H9 (cell line): ENCODE measurements around the gene LBX1. TPM values are rescaled to one million over a fixed set of nuclear protein-coding genes. Genes with fewer than 3 reads are reported as not detected.

Source experiments
- DNase-seq: peaks from one replicate; pipeline ENCODE4 v3.0.0-alpha.2; 2017
- H2AFZ ChIP-seq: one replicate; pipeline ENCODE4 v1.6.1; 2013; ENCODE audit warnings: mild to moderate bottlenecking, low read length, control low read depth, moderate library complexity
- H2AK5ac ChIP-seq: 2 replicates; pipeline ENCODE4 v1.6.1; 2013; ENCODE audit warnings: low read length, control low read depth, mixed read lengths; ENCODE audit not compliant: insufficient read length
- H2BK120ac ChIP-seq: one replicate; pipeline ENCODE4 v1.6.1; 2013; ENCODE audit warnings: low read depth, mild to moderate bottlenecking, low read length, control low read depth, inconsistent platforms; ENCODE audit not compliant: poor library complexity, severe bottlenecking
- H2BK12ac ChIP-seq: 2 replicates; pipeline ENCODE4 v1.6.1; 2013; ENCODE audit warnings: low read length, control low read depth, mixed read lengths, low read depth; ENCODE audit not compliant: insufficient read length
- H2BK15ac ChIP-seq: 2 replicates; pipeline ENCODE4 v1.6.1; 2013; ENCODE audit warnings: low read depth, low read length, control low read depth
- H2BK20ac ChIP-seq: one replicate; pipeline ENCODE4 v1.6.1; 2013; ENCODE audit warnings: low read depth, mild to moderate bottlenecking, low read length, control low read depth, inconsistent platforms; ENCODE audit not compliant: poor library complexity, severe bottlenecking
- H2BK5ac ChIP-seq: 2 replicates; pipeline ENCODE4 v1.6.1; 2013; ENCODE audit warnings: low read length, control low read depth, mixed read lengths; ENCODE audit not compliant: insufficient read length
- H3K14ac ChIP-seq: 2 replicates; pipeline ENCODE4 v1.6.1; 2013; ENCODE audit warnings: low read length, control low read depth; ENCODE audit not compliant: insufficient read depth
- H3K18ac ChIP-seq: 2 replicates; pipeline ENCODE4 v1.6.1; 2013; ENCODE audit warnings: low read depth, mild to moderate bottlenecking, mixed read lengths, low read length, control low read depth; ENCODE audit not compliant: insufficient read length
- H3K23ac ChIP-seq: 2 replicates; pipeline ENCODE4 v1.6.1; 2013; ENCODE audit warnings: low read length, control low read depth, mixed read lengths, low read depth; ENCODE audit not compliant: insufficient read length
- H3K23me2 ChIP-seq: 2 replicates; pipeline ENCODE4 v1.6.1; 2013; ENCODE audit warnings: low read depth, mild to moderate bottlenecking, mixed read lengths, low read length, control low read depth; ENCODE audit not compliant: insufficient read length, poor library complexity, severe bottlenecking
- H3K27ac ChIP-seq: 2 replicates; pipeline ENCODE4 v1.5.1; 2013; ENCODE audit warnings: low read length, control low read depth, mixed read lengths, low read depth; ENCODE audit not compliant: insufficient read length
- H3K27me3 ChIP-seq: 2 replicates; pipeline ENCODE4 v1.6.1; 2013; ENCODE audit warnings: low read length, control low read depth, inconsistent platforms; ENCODE audit not compliant: insufficient read depth
- H3K4ac ChIP-seq: 2 replicates; pipeline ENCODE4 v1.6.1; 2013; ENCODE audit warnings: low read depth, mild to moderate bottlenecking, control low read depth, inconsistent platforms, low read length, moderate library complexity
- H3K4me1 ChIP-seq: 2 replicates; pipeline ENCODE4 v1.6.1; 2013; ENCODE audit warnings: low read length, control low read depth, inconsistent platforms; ENCODE audit not compliant: insufficient read depth
- H3K4me2 ChIP-seq: 2 replicates; pipeline ENCODE4 v1.6.1; 2013; ENCODE audit warnings: low read length, control low read depth, mixed read lengths; ENCODE audit not compliant: insufficient read length, insufficient read depth
- H3K56ac ChIP-seq: 2 replicates; pipeline ENCODE4 v1.6.1; 2013; ENCODE audit warnings: low read depth, mild to moderate bottlenecking, mixed read lengths, low read length, control low read depth; ENCODE audit not compliant: insufficient read length
- H3K79me1 ChIP-seq: 2 replicates; pipeline ENCODE4 v1.6.1; 2013; ENCODE audit warnings: low read depth, mild to moderate bottlenecking, moderate library complexity, low read length, control low read depth, inconsistent platforms; ENCODE audit not compliant: insufficient read depth, poor library complexity, severe bottlenecking
- H3K79me2 ChIP-seq: 2 replicates; pipeline ENCODE4 v1.6.1; 2013; ENCODE audit warnings: low read length, control low read depth, inconsistent platforms; ENCODE audit not compliant: insufficient read depth
- H3K9ac ChIP-seq: 2 replicates; pipeline ENCODE4 v1.6.1; 2013; ENCODE audit warnings: low read length, control low read depth, mixed read lengths; ENCODE audit not compliant: insufficient read length; ENCODE audit errors: extremely low read depth
- H3K9me3 ChIP-seq: one replicate; pipeline ENCODE4 v1.6.1; 2013; ENCODE audit warnings: low read depth, low read length, inconsistent platforms; ENCODE audit not compliant: control insufficient read depth
- H3T11ph ChIP-seq: one replicate; pipeline ENCODE4 v1.6.1; 2013; ENCODE audit warnings: mild to moderate bottlenecking, low read length, control low read depth, inconsistent platforms
- H4K20me1 ChIP-seq: one replicate; pipeline ENCODE4 v1.6.1; 2013; ENCODE audit not compliant: control insufficient read depth, insufficient read length, insufficient read depth
- H4K5ac ChIP-seq: 2 replicates; pipeline ENCODE4 v1.6.1; 2013; ENCODE audit warnings: low read depth, mild to moderate bottlenecking, mixed read lengths, low read length, control low read depth; ENCODE audit not compliant: insufficient read length
- H4K8ac ChIP-seq: replicated peaks from 2 replicates; pipeline ENCODE4 v1.6.1; 2013; ENCODE audit warnings: low read length, control low read depth, mixed read lengths, low read depth; ENCODE audit not compliant: insufficient read length
- H4K91ac ChIP-seq: 2 replicates; pipeline ENCODE4 v1.6.1; 2013; ENCODE audit warnings: low read depth, mild to moderate bottlenecking, moderate library complexity, mixed read lengths, low read length, control low read depth; ENCODE audit not compliant: insufficient read length
- H3K27ac Mint-ChIP-seq, 3 experiments: 2 replicates in 2 of 3; 3 replicates in 1 of 3; pipeline ENCODE4 v1.8.0; 2020 to 2021; ENCODE audit warnings: mixed read lengths in 3 of 3, mild to moderate bottlenecking in 1 of 3, moderate library complexity in 1 of 3
- H3K27me3 Mint-ChIP-seq: 2 replicates; pipeline ENCODE4 v1.8.0; 2021; ENCODE audit warnings: low read depth, mild to moderate bottlenecking, moderate library complexity, mixed read lengths
- H3K36me3 Mint-ChIP-seq, 3 experiments: 2 replicates in 2 of 3; 3 replicates in 1 of 3; pipeline ENCODE4 v1.8.0; 2020 to 2021; ENCODE audit warnings: low read depth in 3 of 3, mixed read lengths in 3 of 3; ENCODE audit not compliant: insufficient read depth in 1 of 3
- H3K4me1 Mint-ChIP-seq, 2 experiments: 2 replicates each; pipeline ENCODE4 v1.8.0; 2020; ENCODE audit warnings: mixed read lengths in 2 of 2
- H3K4me3 Mint-ChIP-seq, 2 experiments: 2 replicates in 1 of 2; 3 replicates in 1 of 2; pipeline ENCODE4 v1.8.0; 2020 to 2021; ENCODE audit warnings: mild to moderate bottlenecking in 2 of 2, mixed read lengths in 2 of 2, moderate library complexity in 1 of 2
- H3K9me3 Mint-ChIP-seq, 2 experiments: 2 replicates in 1 of 2; 3 replicates in 1 of 2; pipeline ENCODE4 v1.8.0; 2020; ENCODE audit warnings: mild to moderate bottlenecking in 2 of 2, mixed read lengths in 2 of 2, moderate library complexity in 1 of 2
- CTCF ChIP-seq: fragments of 200-600 bp; sonication (generic); conservative IDR thresholded peaks from 3 replicates; pipeline ENCODE4 v1.8.0; 2021; ENCODE audit warnings: antibody characterized with exemption, mild to moderate bottlenecking
- WGBS: extraction: QIAGEN DNeasy Blood & Tissue Kit; methylation state at CpG from one replicate; pipeline ENCODE4 v1.1.7; 2013; ENCODE audit warnings: missing lambda C conversion rate, low lambda C conversion rate, mixed read lengths; ENCODE audit not compliant: insufficient read length; ENCODE audit errors: extremely low coverage; 5-methylcytosine and 5-hydroxymethylcytosine counted together
- total RNA-seq: library from RNA; stranded (reverse); gene quantifications from 2 replicates; pipeline ENCODE4 v1.2.1, GENCODE V29; 2021

Gene LBX1
- total RNA-seq, 1 experiment from 2014 or later: not detected

- no peaks in the 10 kb centered on the region for H3K79me2 ChIP-seq
- peak overlapping the region; percentile 42 for H3K4me2 ChIP-seq
- H3K9ac ChIP-seq: no peak overlapping the region
- no peaks in the 10 kb centered on the region; the same call in 1 of the 2 replicates for H3K27me3 ChIP-seq
- H3K56ac ChIP-seq: no peak overlapping the region
- Mint-ChIP-seq H3K36me3 (no peaks in the 10 kb centered on the region), H3K4me1 (peaks cover 33 to 39% of the 10 kb centered on the region in 2 experiments), H3K27me3 (peaks cover 63% of the 10 kb centered on the region), H3K9me3 (no peaks in the 10 kb centered on the region; a peak in 2 of 5 replicates), H3K27ac (no peak overlapping the region; a peak in 1 of 7 replicates), H3K4me3 (peak overlapping the region; percentile 9 to 45; a peak in 3 of 5 replicates)
- peaks cover 5% of the 10 kb centered on the region; the same call in 1 of the 2 replicates for H3K4me1 ChIP-seq
- no peak overlapping the region for H2BK5ac ChIP-seq
- H3K27ac ChIP-seq: no peak overlapping the region
- H4K8ac ChIP-seq: no peak overlapping the region
- no peak overlapping the region for H3K14ac ChIP-seq
- H3K4ac ChIP-seq: no peak overlapping the region
- H4K5ac ChIP-seq: no peak overlapping the region
- no peaks in the 10 kb centered on the region for H3K79me1 ChIP-seq
- H2AFZ ChIP-seq: no peak overlapping the region
- H2BK20ac ChIP-seq: no peak overlapping the region
- peak; percentile 9; the same call in 1 of the 3 replicates for TF ChIP-seq CTCF
- no peak overlapping the region for H2BK120ac ChIP-seq
- H4K91ac ChIP-seq: no peak overlapping the region
- peak; percentile 71 for DNase-seq
- WGBS: no CpG with 5 or more reads among the region's 21 CpGs
- H3K23me2 ChIP-seq: no peaks in the 10 kb centered on the region
- no peaks in the 10 kb centered on the region for H4K20me1 ChIP-seq
- H3K23ac ChIP-seq: no peak overlapping the region
- no peak overlapping the region for H3T11ph ChIP-seq
- no peak overlapping the region for H2AK5ac ChIP-seq
- no peak overlapping the region for H2BK15ac ChIP-seq
- peak overlapping the region; percentile 75 for H3K18ac ChIP-seq
- H3K9me3 ChIP-seq: no peaks in the 10 kb centered on the region
- H2BK12ac ChIP-seq: no peak overlapping the region
Observed at GRCh38 chr10:101260764-101261481, 31.7 kb upstream of the LBX1 start.
